A673 (cell line): ENCODE data around the gene PPP4R2.

Experiments
- CTCF ChIP-seq: fragments of 300-800, 200-600 bp; sonication (generic); conservative IDR thresholded peaks from 2 replicates; pipeline ENCODE4 v1.5.1; 2017; ENCODE audit warnings: low read depth, mild to moderate bottlenecking, antibody characterized with exemption, low read length, moderate library complexity, mixed read lengths
- EZH2 ChIP-seq: fragments of 200-600 bp; sonication (generic); IDR thresholded peaks from 2 replicates; pipeline ENCODE4 v1.6.1; 2017; ENCODE audit warnings: borderline replicate concordance, low read depth, mild to moderate bottlenecking, mixed read lengths, antibody characterized with exemption, low read length; ENCODE audit not compliant: poor library complexity, severe bottlenecking

GRCh38 chr3:73045391-73045790 is 48.8 kb downstream of the PPP4R2 start:
- TF ChIP-seq EZH2 (no peak), CTCF (no peak)
